GM13977 (cell line): ENCODE data around the gene CADM3.

Experiments
- DNase-seq: peaks from one replicate; pipeline ENCODE4 v3.0.0; 2012; ENCODE audit warnings: low spot score
- in situ Hi-C: fragments of 300-500 bp; cut with MboI; formaldehyde crosslinking; loops from one replicate; pipeline ENCODE4 v1.12.0; 2022; ENCODE audit warnings: low sequenced_read_pairs, low pct_unique_long_range_greater_than_20kb, mixed read lengths, inconsistent platforms; ENCODE audit not compliant: unreplicated experiment
- TF ChIP-seq, protein P1 (sequence below): IDR thresholded peaks from 2 replicates; pipeline ENCODE4 v1.5.1; 2012; ENCODE audit warnings: mild to moderate bottlenecking, control low read depth; ENCODE audit not compliant: insufficient read depth; ENCODE audit errors: extremely low read depth, missing control alignments

Gene CADM3

DNA sequence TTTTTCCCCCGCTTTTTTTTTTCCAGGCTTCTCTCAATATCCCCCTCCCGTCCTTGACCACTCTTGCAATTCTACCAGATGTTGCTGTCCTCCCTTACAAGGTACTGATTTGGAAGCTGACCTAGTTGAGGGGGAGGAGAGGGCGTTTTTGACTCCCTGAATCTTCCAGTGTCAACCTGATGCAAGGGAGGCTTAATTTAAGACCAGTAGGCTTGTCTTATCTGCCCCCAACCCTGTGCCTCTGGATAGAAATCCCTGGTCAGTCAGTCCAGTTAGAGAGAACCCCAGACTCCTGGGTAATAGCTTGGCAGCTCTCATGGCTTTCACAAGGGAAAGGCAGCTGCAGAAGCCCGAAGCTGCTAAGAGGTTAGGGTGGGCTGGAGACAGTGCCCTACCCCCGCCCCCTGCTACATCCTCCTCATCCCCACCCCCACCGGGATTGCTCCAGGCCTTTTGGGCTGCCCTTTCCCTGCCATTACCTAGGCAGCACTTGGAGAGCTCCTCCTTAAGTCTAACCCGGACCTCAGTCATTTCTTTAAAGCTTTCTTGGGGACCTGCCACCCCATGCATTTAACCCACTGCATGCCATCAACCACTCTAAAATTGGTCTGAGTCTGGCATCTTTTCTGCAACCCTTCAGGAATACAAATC lies 36.9 kb downstream of the CADM3 start:
- in situ Hi-C loops = no loop called here
- TF ChIP-seq, protein P1, sequence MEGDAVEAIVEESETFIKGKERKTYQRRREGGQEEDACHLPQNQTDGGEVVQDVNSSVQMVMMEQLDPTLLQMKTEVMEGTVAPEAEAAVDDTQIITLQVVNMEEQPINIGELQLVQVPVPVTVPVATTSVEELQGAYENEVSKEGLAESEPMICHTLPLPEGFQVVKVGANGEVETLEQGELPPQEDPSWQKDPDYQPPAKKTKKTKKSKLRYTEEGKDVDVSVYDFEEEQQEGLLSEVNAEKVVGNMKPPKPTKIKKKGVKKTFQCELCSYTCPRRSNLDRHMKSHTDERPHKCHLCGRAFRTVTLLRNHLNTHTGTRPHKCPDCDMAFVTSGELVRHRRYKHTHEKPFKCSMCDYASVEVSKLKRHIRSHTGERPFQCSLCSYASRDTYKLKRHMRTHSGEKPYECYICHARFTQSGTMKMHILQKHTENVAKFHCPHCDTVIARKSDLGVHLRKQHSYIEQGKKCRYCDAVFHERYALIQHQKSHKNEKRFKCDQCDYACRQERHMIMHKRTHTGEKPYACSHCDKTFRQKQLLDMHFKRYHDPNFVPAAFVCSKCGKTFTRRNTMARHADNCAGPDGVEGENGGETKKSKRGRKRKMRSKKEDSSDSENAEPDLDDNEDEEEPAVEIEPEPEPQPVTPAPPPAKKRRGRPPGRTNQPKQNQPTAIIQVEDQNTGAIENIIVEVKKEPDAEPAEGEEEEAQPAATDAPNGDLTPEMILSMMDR = no peak
- DNase-seq = no peak

DNA sequence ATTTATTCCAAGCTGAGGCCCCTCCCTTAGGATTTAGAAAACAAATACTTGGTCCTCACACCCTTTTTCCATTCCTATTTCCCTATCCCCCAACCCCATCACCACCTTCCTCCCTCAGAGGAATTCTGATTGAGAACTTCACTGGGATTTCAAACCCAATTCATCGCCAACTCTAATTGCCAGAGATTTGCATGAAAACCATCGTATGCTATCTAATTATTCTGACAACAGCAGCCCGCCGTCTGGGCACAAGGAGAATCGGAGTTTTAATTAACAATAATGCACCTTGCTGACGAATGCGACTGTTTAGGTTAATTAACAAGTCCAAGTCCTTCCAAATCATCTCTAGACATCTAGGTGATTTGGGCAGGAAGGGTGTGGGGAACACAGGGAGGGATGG lies 37.6 kb downstream of the CADM3 start:
- DNase-seq = no peak
- in situ Hi-C loops = no loop called here
- TF ChIP-seq, protein P1 = no peak

DNA sequence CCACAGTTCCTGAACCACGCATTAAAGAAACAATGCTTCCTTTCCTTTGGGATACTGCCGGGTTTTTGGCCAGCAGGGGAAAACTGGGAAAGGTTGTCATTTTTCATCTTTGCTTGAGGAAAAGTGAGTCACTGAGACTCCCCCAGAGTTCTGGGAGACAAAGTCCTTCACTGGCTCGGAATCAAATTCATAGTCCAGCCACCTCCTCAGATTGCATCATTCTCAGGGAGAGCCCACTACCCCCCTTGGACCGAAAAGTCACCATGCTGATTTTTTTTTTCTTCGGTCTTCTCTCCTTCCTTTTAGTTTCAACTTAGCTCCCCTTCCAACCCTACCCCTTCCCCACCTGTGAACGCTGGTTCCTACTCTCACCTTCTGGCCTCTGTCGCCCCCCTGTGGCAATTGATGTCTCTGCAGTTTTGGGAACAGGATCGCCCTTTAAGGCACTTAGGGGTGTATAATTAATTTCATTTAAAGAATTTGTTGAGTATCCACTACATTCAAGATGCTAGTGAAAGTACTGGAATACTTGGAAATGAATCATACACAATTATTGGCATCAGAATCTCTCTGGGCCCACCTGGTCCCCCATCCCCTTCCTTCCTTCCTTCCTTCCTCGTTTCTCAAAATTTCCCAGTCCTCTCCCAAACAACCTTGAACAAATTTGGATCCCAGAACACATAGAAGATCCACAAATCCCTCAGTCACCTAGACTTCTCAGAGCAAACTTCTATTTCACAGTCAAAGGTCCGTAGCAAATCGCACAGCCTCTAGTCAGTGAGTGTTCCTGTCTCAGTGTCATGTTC lies 40.1 kb downstream of the CADM3 start:
- peak; percentile 50 for DNase-seq
- TF ChIP-seq, protein P1 = peak; percentile 90
- in situ Hi-C loops = no loop called here

DNA sequence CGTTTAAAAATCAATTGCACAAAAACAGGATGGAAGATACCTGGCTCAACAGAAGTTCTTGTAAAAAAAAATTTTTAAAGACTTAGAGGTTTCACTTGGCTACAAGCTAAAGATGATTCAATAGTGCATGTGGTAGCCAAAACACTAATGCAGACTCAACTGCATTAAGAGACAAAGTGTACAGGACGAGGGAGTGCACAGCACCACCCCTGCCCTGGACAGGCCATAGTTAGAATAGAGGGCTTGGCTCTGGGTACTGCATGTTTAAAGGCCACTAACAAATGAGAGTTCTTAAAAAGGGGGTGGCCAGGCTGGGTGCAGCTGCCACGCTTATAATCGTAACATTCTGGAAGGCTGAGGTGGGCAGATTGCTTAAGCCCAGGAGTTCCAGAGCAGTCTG lies 41.2 kb downstream of the CADM3 start:
- DNase-seq = no peak
- in situ Hi-C loops = no loop called here
- TF ChIP-seq, protein P1 = no peak

DNA sequence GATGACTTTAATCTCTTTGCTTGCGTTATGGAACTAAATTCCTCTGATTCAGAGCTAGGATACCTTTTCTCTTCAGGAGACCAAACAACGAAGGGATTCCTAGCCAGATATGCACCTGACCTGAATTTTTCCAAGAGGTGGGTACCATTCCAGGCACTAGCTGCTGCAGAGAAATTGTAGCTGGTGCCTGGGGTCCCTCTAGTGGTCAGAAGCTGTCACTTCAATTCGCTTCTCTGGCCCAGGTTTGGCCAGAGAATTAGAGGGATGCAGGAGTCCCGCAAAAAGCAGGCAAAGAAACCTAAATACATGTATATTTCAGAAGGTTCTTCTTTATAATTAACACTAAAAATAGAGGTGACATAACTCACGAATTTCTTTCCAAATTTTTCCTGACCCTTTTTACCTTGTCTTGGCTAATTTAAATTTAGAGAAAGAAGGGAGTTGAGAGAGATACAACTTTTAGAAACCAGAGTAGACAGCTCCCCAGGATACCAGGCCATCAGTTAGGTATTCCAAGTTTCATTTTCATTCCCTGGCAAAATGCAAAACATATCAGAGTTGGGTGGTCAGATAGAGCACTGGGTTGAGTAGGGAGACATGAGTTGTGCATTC lies 42.8 kb downstream of the CADM3 start:
- TF ChIP-seq, protein P1 = peak; percentile 82
- in situ Hi-C loops = no loop called here
- DNase-seq = peak; percentile 57

DNA sequence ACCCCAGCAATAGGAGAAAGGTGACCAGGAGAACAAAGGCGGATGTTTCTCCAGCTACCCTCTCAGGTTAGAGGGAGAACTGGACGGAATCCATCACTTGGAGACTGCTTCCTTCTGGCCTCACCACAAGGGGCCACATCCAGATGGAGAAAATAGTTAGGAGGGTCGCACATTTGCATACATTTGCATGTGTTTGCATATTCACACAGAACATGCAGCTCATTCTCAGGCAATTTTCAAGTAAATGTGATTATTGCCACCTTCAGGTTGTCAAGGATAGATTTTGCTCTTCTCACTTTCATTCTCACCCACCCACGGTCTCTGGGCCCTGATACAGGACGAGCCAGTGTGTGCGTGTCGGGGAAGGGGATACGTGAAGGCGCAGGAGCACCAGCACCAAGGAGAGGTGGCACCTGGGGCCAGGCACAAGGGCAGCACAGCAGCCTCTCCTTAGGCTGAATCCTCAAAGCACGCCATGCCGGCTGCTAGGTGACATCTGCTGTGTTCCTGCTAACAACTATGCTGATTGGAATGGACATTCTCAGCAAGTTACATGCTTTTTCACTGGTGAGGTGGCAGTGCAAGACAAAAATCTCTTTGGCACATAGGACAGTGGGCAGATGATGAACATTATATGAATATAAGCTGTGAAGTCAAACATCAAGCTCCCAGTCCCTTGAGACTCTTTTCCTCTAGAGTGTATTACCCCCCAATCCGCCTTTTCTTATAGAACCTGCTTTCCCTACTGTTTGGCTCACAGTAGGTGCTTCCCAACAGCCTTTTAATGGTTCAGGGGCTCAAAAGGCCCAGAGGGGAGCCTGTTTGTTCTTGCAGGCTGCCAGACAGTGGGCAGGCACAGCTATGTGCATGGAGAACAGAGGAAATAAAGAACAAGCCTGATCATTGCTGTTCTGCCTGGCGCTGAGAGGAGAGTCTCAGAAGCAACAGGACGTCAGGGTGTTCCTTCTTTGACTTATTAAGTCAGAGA lies 47.5 kb downstream of the CADM3 start:
- TF ChIP-seq, protein P1 = no peak
- no peak for DNase-seq
- in situ Hi-C loops = no loop called here
